Rectal smooth muscle tissue (tissue), 1 donor: Measurements from ENCODE around the gene HNRNPM.

Experiments used
- H3K27ac ChIP-seq: one replicate; pipeline ENCODE4 v1.7.0; 2013; ENCODE audit warnings: low read depth, low read length, inconsistent platforms
- H3K27me3 ChIP-seq: one replicate; pipeline ENCODE4 v1.7.0; 2013; ENCODE audit warnings: low read length; ENCODE audit not compliant: control insufficient read depth, insufficient read depth
- H3K36me3 ChIP-seq: one replicate; pipeline ENCODE4 v1.7.0; 2013; ENCODE audit warnings: low read length; ENCODE audit not compliant: control insufficient read depth, insufficient read depth
- H3K4me1 ChIP-seq: one replicate; pipeline ENCODE4 v1.7.0; 2013; ENCODE audit warnings: low read length; ENCODE audit not compliant: control insufficient read depth, insufficient read depth
- H3K4me3 ChIP-seq: one replicate; pipeline ENCODE4 v1.7.0; 2013; ENCODE audit warnings: low read length
- H3K9ac ChIP-seq: one replicate; pipeline ENCODE4 v1.7.0; 2013; ENCODE audit warnings: low read length

The HNRNPM gene

DNA sequence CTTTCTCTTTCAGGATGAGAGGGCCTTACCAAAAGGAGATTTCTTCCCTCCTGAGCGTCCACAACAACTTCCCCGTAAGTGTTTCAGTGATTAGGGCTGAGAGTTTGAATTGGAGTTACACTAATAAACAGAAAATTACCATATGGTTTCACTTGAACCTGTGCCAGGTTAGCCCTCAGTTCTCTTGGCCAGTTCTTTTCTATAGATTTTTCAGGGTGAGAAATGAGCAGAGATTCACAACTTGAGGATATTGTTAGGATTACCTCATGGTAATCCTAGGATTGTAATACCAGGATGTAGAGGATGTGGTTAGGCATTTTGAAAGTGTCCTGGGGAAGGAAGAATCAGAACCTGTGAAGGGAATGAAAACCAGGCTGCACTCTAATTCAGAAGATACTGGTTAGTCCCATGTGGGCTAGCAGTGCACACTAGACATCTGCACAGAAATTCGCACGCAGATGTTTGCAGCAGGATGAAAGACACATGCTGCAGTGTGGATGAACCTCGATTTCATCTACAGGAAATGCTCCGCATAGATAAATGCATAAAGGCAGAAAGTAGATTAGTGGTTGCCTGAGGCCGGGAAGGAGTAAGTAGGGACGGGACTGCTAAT lies 24.1 kb downstream of the HNRNPM start:
- Histone ChIP-seq H3K27me3 (no peaks in the 10 kb centered on the region), H3K4me1 (no peaks in the 10 kb centered on the region), H3K4me3 (no peak overlapping the region), H3K36me3 (peaks cover 46% of the 10 kb centered on the region), H3K27ac (no peak overlapping the region), H3K9ac (no peak overlapping the region)

DNA sequence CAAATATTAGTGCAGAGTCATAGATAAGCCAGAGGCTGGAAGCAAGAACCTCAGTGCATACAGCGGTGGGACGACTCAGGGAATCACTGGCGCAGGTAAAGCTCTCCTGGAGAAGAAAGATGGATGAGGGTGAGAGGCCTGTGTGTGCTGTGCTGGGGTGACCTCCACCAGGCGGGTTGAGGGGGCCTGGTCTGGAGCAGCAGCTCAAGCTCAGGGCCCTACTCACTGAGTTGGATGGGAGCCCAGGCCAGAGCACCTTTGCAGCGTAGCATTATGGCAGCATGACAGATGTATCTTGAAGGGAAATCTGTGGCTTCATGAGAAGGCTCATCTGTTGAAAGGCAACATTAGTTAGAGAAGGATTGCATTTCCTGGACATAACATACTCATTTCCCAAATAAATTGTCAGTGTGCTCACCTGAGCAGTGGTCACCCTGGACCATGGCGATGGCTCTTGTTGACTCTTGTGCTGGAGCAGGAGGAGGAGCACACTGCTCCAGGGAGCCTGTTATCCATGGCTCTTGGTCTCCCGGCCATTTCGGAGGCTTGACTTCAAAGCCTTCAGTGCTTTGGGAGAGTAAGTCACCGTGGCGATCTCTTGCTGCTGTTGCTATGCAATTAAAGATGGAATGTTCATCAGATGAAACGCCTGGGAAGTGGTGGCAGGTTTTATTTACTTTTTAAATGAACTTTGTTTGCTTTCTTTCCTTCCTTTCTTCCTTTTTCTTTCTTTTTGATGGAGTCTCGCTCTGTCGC lies 25.0 kb downstream of the HNRNPM start:
- peaks cover 43% of the 10 kb centered on the region for H3K36me3 ChIP-seq
- H3K27me3 ChIP-seq: no peaks in the 10 kb centered on the region
- no peaks in the 10 kb centered on the region for H3K4me1 ChIP-seq
- no peak overlapping the region for H3K4me3 ChIP-seq
- H3K9ac ChIP-seq: no peak overlapping the region
- H3K27ac ChIP-seq: no peak overlapping the region

DNA sequence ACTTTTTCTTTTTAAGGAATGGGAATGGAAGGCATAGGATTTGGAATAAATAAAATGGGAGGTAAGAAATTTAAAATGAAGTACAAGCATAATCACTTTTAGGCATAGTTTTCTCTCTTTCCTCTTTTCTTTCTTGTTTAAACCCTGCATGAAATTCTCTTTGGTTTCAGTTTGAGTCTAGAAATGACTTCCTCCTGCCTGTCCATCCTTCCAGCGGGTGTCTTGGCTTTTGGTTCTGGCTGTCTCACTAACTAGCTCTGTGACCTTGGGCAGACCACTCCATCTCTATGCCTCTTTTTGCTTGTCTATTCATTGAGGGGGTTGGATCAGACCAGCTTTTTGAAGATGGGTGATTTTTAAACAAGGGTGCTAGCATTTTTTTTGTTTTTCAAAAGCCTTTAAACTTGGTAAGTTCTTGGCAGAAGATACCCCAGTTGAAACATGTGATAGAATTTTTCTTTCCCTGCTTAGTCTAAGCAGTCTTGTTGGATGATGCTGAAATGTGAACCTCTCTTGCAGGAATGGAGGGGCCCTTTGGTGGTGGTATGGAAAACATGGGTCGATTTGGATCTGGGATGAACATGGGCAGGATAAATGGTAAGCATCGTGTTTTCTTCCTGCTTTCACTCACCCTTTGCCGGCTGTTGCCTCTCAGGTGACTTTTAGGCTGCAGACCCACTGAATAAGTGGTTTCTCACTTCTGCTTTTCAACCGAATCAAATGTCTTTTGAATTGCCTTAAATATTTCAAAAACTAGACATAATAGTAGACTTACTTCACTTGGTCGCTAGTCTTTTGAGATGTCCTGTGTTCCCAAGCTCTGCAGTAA lies 29.1 kb downstream of the HNRNPM start:
- Histone ChIP-seq H3K36me3 (peaks cover 44% of the 10 kb centered on the region), H3K4me1 (no peaks in the 10 kb centered on the region), H3K27ac (no peak overlapping the region), H3K27me3 (no peaks in the 10 kb centered on the region), H3K4me3 (no peak overlapping the region), H3K9ac (no peak overlapping the region)

DNA sequence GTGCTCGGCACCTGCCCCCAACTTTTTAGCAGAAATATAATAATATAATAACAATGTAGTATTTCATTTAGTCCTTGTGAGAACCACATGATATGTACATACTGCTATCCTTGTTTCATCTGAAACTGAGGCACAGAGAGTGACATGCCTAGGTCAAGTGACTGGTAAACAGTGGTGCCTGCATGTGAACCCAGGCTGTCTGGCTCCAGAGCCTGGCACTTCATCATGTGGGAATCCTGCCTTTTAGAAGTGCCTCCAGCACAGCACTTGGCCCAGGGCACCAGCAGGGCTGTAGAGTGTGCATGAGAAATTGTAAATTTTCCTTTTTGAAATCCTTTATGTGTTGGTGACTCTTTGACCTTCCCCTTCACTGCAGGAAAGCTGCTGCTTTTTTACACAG lies 30.2 kb downstream of the HNRNPM start:
- no peaks in the 10 kb centered on the region for H3K4me1 ChIP-seq
- H3K27me3 ChIP-seq: no peaks in the 10 kb centered on the region
- no peak overlapping the region for H3K4me3 ChIP-seq
- no peak overlapping the region for H3K27ac ChIP-seq
- peaks cover 34% of the 10 kb centered on the region for H3K36me3 ChIP-seq
- no peak overlapping the region for H3K9ac ChIP-seq

DNA sequence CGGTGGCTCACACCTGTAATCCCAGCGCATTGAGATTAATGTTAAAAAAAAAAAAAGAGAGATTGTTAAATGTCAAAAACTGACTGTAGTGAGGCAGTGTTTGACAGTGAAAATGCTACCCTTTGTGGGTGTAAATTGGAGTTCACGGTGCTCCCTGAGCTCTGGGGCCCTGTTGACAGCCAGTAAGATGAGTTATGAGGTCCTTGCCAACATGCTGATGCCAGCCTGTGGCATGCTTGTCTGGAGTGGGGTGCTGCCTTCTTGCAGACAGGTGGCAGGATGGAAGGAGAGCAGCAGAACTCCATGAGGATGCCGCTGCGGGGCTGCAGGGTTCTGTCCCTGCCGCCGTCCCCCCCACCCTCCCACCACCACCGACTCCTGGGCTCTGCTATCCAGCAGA lies 31.7 kb downstream of the HNRNPM start:
- H3K4me3 ChIP-seq: no peak overlapping the region
- no peaks in the 10 kb centered on the region for H3K4me1 ChIP-seq
- no peak overlapping the region for H3K27ac ChIP-seq
- peaks cover 30% of the 10 kb centered on the region for H3K36me3 ChIP-seq
- no peaks in the 10 kb centered on the region for H3K27me3 ChIP-seq
- no peak overlapping the region for H3K9ac ChIP-seq

DNA sequence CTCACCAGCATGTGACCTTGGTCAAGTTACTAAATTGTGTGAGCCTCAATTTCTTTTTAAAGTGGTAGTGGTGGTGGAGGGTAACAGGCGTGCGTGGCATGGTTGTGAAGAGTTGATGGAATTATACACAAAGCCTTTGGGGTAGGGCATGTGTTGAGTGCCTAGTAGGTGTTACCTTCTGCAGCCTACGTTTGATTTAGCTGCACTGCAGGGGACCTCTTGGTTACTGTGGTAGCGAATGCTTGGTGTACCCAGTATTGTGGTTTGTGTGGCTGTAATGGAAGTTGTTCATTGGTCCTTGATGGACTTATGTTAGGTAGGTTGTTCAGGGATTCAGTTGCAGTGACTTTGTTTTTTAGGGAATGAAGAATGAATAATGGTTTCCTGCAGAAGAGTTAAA lies 33.1 kb downstream of the HNRNPM start:
- Histone ChIP-seq H3K9ac (no peak overlapping the region), H3K36me3 (peaks cover 30% of the 10 kb centered on the region), H3K27me3 (no peaks in the 10 kb centered on the region), H3K4me3 (no peak overlapping the region), H3K4me1 (no peaks in the 10 kb centered on the region), H3K27ac (no peak overlapping the region)

DNA sequence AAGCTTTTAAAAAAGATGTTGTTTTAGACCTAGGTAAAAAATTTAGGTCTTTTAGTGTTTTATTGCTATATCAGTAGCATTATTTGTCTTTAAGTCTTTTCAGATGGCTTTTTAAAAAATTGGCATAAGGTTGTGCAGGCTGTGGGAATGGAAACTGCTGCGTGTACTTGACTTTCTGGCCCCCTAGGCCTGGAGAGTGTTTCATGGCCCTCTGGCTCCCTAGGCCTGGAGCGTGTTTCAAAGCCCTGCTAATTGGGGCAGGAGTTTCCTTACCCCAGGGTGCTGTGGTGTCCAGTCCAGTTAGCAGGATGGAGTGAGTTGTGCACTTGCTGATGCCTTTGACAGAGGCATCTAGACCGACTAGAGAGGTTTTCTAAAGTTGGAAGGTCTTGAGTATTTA lies 33.8 kb downstream of the HNRNPM start:
- Histone ChIP-seq H3K27me3 (no peaks in the 10 kb centered on the region), H3K4me3 (no peak overlapping the region), H3K9ac (no peak overlapping the region), H3K27ac (no peak overlapping the region), H3K4me1 (no peaks in the 10 kb centered on the region), H3K36me3 (peaks cover 28% of the 10 kb centered on the region)

DNA sequence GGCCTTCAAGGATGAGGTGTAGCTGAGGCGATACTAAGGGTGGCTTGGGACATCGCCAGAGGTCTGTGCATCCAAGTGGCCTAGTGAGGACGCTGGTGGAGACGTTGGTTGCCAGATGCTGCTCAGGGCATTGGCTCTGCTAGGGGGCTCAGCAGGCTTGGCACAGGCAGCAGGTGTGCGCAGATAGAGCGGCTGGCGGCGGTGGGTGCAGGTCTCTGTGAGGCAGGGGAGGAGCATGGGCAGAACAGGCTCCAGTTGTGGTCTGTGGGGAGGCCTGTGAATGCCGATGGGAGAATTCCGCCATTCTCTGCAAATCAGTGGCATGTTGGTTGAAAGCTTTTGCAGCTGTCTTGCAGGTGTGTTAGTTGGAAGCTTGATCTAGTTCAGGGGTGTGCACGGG lies 36.4 kb downstream of the HNRNPM start:
- no peak overlapping the region for H3K4me3 ChIP-seq
- no peak overlapping the region for H3K9ac ChIP-seq
- no peaks in the 10 kb centered on the region for H3K27me3 ChIP-seq
- H3K36me3 ChIP-seq: peaks cover 31% of the 10 kb centered on the region
- no peak overlapping the region for H3K27ac ChIP-seq
- H3K4me1 ChIP-seq: no peaks in the 10 kb centered on the region

DNA sequence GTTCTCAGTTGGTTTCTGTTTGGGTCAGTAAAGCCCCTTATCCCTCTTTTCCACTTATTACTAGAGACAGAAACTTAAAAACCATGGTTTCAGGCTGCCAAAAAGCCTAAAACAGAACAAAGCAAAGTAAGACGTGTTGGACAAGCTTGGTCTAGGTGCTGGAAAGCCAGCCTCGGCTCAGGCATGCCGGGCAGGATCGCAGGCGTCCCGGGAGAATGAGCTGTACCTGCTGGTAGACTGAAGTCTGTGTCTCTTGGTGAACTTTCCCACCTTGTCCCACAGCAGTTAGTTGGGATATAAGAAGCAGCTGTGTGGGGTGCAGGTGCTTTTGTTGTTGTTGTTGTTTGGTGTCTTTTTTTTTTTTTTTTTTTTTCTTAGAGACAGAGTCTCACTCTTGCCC lies 36.8 kb downstream of the HNRNPM start:
- no peak overlapping the region for H3K4me3 ChIP-seq
- H3K27ac ChIP-seq: no peak overlapping the region
- peaks cover 31% of the 10 kb centered on the region for H3K36me3 ChIP-seq
- H3K4me1 ChIP-seq: no peaks in the 10 kb centered on the region
- H3K9ac ChIP-seq: no peak overlapping the region
- no peaks in the 10 kb centered on the region for H3K27me3 ChIP-seq

DNA sequence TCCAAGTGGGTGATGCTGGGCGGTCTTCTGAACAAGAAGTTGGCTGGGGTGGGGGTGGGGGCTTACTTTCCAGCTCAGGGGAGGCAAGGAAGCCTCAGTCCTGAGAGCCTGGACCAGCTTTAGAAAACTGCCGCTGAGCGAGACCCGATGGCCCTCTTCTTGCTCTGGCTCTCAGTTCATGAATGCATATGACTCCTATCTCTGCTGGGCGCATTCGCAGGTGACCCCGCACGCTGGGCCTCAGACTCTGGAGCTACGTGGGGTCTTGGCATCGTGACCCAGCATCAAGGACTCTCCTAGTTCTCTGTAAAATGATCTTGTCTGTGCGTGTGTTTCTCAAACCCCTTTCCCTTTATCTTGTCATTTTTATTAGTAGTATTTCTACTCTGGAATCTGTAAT lies 37.9 kb downstream of the HNRNPM start:
- Histone ChIP-seq H3K4me1 (no peaks in the 10 kb centered on the region), H3K4me3 (no peak overlapping the region), H3K36me3 (peaks cover 35% of the 10 kb centered on the region), H3K27me3 (no peaks in the 10 kb centered on the region), H3K27ac (no peak overlapping the region), H3K9ac (no peak overlapping the region)

DNA sequence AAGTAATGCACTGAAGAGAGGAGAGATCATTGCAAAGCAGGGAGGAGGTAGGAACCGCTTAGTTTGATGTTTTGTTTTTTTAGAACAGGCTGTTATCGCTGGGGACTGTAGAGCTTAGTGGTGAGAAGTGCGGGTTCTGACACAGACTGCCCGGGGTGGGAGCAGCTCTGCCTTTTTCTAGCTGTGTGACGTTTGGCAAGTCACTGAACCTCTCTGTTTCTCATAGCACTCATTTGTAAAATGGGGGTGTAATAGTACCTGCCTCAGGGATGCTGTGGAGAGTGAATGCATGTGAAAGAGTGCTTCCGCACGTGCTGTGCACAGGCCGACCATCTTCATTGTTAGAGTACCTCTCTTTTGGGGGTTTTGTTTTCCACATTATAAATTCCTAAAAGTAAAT lies 38.4 kb downstream of the HNRNPM start:
- Histone ChIP-seq H3K36me3 (peaks cover 36% of the 10 kb centered on the region), H3K4me1 (no peaks in the 10 kb centered on the region), H3K9ac (no peak overlapping the region)

DNA sequence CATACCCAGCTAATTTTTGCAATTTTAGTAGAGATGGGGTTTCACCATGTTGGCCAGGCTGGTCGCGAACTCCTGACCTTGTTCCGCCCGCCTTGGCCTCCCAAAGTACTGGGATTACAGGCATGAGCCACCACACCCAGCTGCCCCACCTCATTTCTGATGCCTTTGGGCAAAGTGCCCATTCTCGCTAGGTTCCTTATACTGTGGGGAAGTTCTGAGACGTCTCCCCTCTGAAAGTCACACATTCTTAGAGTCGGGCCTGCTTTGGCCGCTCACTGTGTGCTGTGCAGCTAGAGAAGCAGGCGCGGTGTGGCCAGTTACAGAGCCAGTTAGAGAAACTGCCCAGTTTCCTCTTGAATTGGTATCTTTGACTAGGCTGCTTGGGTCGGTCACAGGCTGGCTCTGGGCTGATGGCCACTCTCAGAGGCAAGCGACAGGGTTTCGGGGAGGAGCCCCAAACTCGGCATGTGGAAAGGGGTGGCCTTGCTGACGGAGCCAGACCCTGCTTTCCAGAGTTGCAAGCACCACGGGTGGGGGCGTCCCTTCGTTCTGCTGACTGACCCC lies 39.6 kb downstream of the HNRNPM start:
- no peak overlapping the region for H3K27ac ChIP-seq
- no peak overlapping the region for H3K9ac ChIP-seq
- no peaks in the 10 kb centered on the region for H3K4me1 ChIP-seq
- no peak overlapping the region for H3K4me3 ChIP-seq
- no peaks in the 10 kb centered on the region for H3K27me3 ChIP-seq
- peaks cover 34% of the 10 kb centered on the region for H3K36me3 ChIP-seq

More for the DNA sequence above, 38.4 kb downstream of the HNRNPM start:
- no peaks in the 10 kb centered on the region for H3K27me3 ChIP-seq
- H3K4me3 ChIP-seq: no peak overlapping the region
- no peak overlapping the region for H3K27ac ChIP-seq
